PC-9 (cell line): ENCODE data around the gene PDS5B.

Experiments
- CTCF ChIP-seq: fragments of 200-600 bp; sonication (generic); conservative IDR thresholded peaks from 2 replicates; pipeline ENCODE4 v1.6.1; 2017; ENCODE audit warnings: mixed run types, antibody characterized with exemption, mild to moderate bottlenecking, moderate library complexity
- EZH2 ChIP-seq: fragments of 200-600 bp; sonication (generic); IDR thresholded peaks from 2 replicates; pipeline ENCODE4 v1.8.0; 2017; ENCODE audit warnings: antibody characterized with exemption, low read depth

- TF ChIP-seq CTCF (no peak), EZH2 (no peak)
These were observed 148.3 kb downstream of the PDS5B start for GRCh38 chr13:32734511-32734910.
